Neural crest cell (in vitro differentiated cells): ENCODE results near the gene AFF2. TPM values are rescaled to one million over a fixed set of nuclear protein-coding genes. Genes with fewer than 3 reads are reported as not detected.

Experiments
- DNase-seq: peaks from one replicate; pipeline ENCODE4 v3.0.0; 2021; ENCODE audit warnings: low read depth, mixed read lengths, low spot score
- H3K27ac Mint-ChIP-seq: one replicate; pipeline ENCODE4 v1.8.0; 2021; ENCODE audit warnings: mild to moderate bottlenecking, mixed read lengths; ENCODE audit not compliant: unreplicated experiment
- H3K27me3 Mint-ChIP-seq: 2 replicates; pipeline ENCODE4 v1.8.0; 2021; ENCODE audit warnings: low read depth, mild to moderate bottlenecking, mixed read lengths
- H3K36me3 Mint-ChIP-seq: 2 replicates; pipeline ENCODE4 v1.8.0; 2021; ENCODE audit warnings: low read depth, mild to moderate bottlenecking, mixed read lengths
- H3K4me1 Mint-ChIP-seq: 2 replicates; pipeline ENCODE4 v1.8.0; 2021; ENCODE audit warnings: mixed read lengths
- H3K4me3 Mint-ChIP-seq: one replicate; pipeline ENCODE4 v1.8.0; 2021; ENCODE audit warnings: mild to moderate bottlenecking, mixed read lengths
- H3K9me3 Mint-ChIP-seq: 2 replicates; pipeline ENCODE4 v1.8.0; 2021; ENCODE audit warnings: mixed read lengths
- CTCF ChIP-seq: fragments of 200-600 bp; sonication (generic); conservative IDR thresholded peaks from 2 replicates; pipeline ENCODE4 v1.5.0; 2021; ENCODE audit warnings: antibody characterized with exemption, mild to moderate bottlenecking
- total RNA-seq: library from RNA; stranded (reverse); gene quantifications from 2 replicates; pipeline ENCODE4 v1.2.1, GENCODE V29; 2021

Gene AFF2
- total RNA-seq, 1 donor from 2014 or later, result 15.4 TPM

- TF ChIP-seq CTCF, result peak; percentile 21
- Mint-ChIP-seq H3K27me3 (no peaks in the 10 kb centered on the region), H3K4me3 (no peak overlapping the region), H3K4me1 (peaks cover 12% of the 10 kb centered on the region), H3K27ac (no peak overlapping the region), H3K36me3 (peaks cover 3% of the 10 kb centered on the region), H3K9me3 (peaks cover 3% of the 10 kb centered on the region)
- DNase-seq, result no peak
Measured at GRCh38 chrX:148947399-148947975, 447.1 kb downstream of the AFF2 start.

GRCh38 chrX:148956352-148956751, 455.9 kb downstream of the AFF2 start:
- H3K36me3 Mint-ChIP-seq, result peaks cover 10% of the 10 kb centered on the region
- peaks cover 8% of the 10 kb centered on the region for H3K4me1 Mint-ChIP-seq
- H3K27ac Mint-ChIP-seq, result no peak overlapping the region
- TF ChIP-seq CTCF, result no peak
- no peaks in the 10 kb centered on the region for H3K9me3 Mint-ChIP-seq
- DNase-seq, result no peak
- H3K27me3 Mint-ChIP-seq, result no peaks in the 10 kb centered on the region
- no peak overlapping the region for H3K4me3 Mint-ChIP-seq

GRCh38 chrX:148958901-148959300, 458.5 kb downstream of the AFF2 start:
- DNase-seq, result no peak
- no peaks in the 10 kb centered on the region for H3K27me3 Mint-ChIP-seq
- H3K27ac Mint-ChIP-seq, result no peak overlapping the region
- H3K9me3 Mint-ChIP-seq, result no peaks in the 10 kb centered on the region
- H3K4me1 Mint-ChIP-seq, result no peaks in the 10 kb centered on the region
- H3K36me3 Mint-ChIP-seq, result peaks cover 10% of the 10 kb centered on the region
- no peak overlapping the region for H3K4me3 Mint-ChIP-seq
- TF ChIP-seq CTCF, result no peak

GRCh38 chrX:148960060-148960459, 459.6 kb downstream of the AFF2 start:
- Mint-ChIP-seq H3K4me3 (no peak overlapping the region), H3K27ac (no peak overlapping the region), H3K4me1 (no peaks in the 10 kb centered on the region), H3K27me3 (no peaks in the 10 kb centered on the region), H3K9me3 (no peaks in the 10 kb centered on the region), H3K36me3 (peaks cover 10% of the 10 kb centered on the region)
- no peak for DNase-seq
- no peak for TF ChIP-seq CTCF

- Mint-ChIP-seq H3K27ac (no peak overlapping the region), H3K36me3 (peaks cover 6% of the 10 kb centered on the region), H3K27me3 (no peaks in the 10 kb centered on the region), H3K9me3 (no peaks in the 10 kb centered on the region), H3K4me3 (no peak overlapping the region), H3K4me1 (no peaks in the 10 kb centered on the region)
- no peak for DNase-seq
- TF ChIP-seq CTCF, result no peak
Measured at GRCh38 chrX:148961985-148962384, 461.6 kb downstream of the AFF2 start.
